ENCODE data around the gene OR5AP2.
"Not testable (repeated sequence)": the region's sequence is repeated elsewhere in the genome, so short reads cannot be mapped to it uniquely, and the experiment has no call there.

Gene OR5AP2

DNA sequence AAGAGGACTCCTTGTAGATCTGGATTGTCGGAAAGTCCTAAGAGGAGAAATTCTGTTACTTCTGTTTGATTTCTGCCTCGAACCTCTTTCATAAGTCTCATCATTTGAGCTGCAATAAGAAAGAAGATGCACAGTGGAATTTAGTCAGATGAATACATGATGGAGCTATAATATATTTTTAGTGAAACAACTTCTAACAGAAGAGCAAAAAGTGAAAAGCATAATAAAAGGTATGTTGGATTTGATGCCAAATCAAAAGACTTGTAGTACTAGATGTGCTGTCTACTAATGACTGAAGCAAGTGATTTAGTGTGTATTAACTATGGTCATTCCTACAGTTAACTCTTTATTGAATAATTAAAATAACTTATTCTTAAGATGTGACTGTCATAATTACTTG is at the start of gene OR5AP2:
Gene OR5AP2 (minus strand): TSS at position 101 of the 400 bp plus-strand sequence. CDS start 0 bp downstream, at position 101.
- no peak for DNase-seq

DNA sequence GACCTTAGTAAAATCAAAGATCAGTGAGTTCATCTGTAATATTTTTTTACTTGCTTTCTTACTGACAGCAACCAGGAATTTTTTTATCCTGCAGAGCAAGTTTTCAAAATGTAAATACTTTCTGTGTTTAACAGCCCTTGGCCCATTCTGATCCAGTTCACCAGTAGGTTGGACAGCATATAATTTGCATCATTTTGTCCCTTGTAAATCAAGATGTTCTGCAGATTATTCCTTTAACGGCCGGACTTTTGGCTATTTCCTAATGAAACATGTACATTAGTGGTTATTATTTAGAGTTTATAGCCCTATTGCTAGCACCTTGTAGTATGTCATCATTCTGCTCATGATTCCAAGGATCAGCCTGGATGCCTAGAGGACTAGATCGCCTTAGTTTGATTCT is 48.9 kb upstream of the OR5AP2 start:
- DNase-seq, result not testable (repeated sequence)

DNA sequence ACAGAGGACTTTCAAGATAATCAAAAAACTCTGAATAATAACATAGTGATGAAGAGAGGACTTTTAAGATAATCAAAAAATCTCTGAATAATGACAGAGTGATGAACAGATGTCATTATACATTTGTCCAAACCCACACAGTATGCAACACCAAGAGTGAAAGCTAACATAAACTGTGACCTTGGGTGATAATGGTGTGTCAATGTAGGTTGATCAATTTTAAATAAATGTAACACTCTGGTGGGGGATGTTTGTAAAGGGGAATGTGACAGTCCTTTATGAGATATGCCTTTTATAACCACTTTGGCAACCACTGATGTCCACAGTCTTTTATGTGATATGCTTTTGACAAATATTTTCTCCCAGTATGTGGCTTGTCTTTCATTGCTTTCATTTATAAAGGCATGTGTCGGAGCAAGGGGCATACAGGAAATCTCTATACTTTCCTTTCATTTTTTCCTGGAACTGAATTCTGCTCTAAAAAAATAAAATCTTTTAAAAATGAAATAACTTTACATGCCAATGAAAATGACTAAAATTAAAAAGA is 46.4 kb upstream of the OR5AP2 start:
- no peak for DNase-seq

DNA sequence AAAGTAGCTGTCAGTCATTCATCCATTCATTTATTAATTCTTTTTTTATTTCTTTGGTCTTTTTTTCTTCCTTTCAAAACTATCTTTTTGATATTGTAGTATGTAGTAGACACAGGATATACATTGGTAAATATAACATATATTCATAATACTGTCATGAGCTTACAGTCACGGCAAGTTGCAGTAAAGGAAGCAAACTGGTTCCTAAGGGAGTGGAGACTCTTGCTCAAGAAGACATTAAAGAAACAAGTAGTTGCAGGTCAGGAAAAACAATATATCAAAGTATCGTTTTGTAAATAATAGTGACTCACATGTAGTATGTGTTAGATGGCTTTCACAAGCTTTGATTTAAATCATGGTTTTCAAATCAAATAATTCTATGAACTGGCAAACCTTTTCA is 28.7 kb upstream of the OR5AP2 start:
- DNase-seq, result no peak

DNA sequence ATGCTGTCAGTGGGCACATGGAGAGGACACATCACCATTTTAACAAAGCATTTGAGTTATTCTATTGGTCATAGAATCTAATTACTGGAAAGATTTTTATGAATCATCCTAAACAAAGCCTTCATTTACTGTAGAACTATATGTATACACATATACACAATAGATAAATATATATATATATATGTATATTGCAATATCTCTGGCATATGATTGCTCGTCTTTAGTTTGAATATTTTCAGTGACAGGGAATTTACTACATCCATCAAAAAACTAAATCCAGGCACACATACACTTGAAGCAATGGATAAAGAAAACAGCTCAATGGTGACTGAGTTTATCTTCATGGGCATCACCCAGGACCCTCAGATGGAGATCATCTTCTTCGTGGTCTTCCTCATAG is 21.1 kb upstream of the OR5AP2 start, which contains the start of gene OR5AR1:
Gene OR5AR1 (plus strand): TSS at position 301 of the 400 bp plus-strand sequence. CDS start 0 bp downstream, at position 301.
- DNase-seq, result no peak

DNA sequence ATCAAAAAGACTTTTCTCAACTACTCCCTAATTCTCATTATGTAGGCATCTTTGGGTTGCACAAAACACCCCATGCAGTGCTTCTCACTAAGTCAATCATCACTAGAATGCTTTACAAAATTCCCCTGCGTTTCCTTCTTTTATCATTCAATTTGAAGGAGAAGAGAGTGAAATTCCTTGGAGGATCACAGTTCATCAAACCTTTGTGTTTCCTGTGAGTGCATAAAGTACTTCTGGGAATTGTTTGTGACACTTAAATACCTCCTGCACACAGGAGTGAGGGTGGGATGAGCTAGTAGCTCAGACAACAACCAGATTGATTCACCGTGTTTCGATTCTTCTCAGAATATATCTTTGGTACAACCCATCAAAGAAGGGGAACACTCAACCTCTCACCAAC is 17.5 kb upstream of the OR5AP2 start:
- no peak for DNase-seq

DNA sequence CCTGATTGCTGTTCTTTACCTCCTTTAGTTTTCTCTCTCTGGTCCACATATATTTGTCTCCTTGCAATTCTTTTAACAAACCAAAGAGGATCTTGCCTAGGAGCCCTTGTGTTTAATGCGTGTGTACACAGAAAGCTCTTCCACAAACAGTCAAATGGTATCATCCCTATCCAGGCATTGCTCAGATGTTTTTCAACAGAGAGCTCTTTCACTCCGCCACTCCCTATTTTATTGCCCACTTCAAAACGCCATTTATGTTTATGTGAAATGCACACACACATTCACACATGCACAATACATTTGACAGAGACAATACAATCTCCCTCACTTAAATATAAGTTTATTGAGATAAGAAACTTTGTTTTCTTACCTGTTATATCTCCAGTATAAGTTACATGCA is 4.7 kb downstream of the OR5AP2 start:
- no peak for DNase-seq

DNA sequence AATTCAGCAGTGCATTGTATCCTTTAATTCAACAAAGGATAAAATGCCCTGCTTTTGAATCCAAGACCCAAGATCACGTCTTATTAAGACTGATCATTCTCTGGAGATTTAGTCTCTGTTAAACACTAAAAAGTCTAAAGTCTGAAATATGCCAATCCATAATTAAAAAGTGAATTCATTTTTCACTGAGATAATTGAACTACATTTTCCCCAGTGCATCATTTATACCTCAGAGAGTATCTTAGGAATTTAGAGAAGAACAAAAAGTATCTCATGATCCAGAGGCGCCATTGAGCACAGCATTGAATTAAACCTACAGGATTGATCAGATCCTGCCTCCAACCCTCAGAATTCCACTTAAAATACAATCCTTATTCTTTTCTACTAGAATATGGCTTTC is 5.4 kb downstream of the OR5AP2 start:
- no peak for DNase-seq

DNA sequence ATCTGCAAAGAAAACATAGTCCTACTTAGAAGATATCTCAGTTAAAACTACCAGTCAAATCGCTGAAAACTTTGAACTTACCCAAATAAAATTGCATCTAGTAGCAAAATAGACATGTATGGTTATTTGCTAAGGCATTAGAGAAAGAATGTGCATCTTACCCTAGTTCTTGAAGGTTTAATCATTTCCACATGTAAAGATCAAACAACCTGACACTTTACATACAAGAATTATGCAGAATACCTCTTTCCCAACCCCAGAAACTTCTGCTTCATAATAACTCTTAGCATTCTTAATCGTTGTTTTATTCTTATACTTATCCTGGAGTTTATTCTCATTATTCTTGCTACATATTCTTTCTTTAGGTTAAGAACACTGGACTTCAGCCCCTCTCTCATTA is 9.9 kb downstream of the OR5AP2 start:
- DNase-seq, result no peak

DNA sequence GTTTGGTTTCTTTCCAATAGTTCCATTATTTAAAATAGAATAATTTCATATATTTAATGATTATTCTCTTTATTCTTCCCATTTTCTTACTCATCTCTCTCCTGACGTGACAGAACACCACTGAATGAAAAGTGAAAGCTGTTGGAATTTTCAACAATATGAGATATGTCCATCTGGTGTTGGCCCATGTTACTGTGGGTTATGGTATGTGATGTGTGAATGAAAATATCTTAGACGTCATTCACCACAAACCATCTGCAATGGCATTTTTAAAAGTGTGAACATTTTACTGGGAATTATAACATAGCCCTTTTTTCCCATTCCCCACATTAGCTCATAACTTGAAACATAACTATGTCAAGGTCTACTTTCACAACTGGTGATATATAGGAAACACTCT is 16.3 kb downstream of the OR5AP2 start:
- DNase-seq, result no peak

DNA sequence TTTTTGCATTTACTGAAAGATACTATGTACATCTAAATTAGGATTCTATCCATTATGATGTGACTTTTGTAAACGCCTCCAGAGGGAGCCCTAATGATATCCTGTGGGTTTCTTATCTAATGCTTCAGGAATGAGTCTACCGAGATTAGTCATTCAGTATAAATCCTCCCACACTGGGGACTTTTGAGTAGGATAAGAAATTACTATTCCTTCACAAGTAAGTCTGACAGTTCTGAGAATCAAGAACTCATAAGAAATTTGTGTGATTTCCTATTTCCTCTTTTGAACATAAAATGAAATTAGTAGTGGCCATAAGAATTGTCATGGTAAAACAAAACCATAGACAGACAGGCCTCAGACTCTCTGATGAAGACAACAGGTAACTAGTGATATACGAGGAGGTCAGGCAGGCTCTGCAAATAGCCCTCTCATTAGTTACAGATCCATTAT is 17.6 kb downstream of the OR5AP2 start:
- no peak for DNase-seq

DNA sequence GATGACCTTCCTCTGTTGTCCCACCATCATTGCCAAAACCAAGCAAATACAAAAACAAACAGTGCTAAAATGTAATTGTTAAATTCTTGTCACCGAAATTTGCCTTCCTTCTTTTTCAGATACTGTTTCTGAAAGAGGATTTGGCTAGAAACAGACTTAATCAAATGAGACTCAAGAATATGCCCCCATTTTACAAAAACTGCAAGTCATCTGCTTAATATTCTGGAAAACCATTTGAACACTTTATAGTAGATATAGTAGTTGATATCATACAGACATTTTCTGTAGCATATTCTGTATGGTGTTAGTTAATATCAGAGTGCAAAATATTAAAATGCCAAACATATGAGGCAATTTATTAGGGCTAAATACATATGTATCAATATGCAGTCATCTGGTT is 31.1 kb downstream of the OR5AP2 start:
- no peak for DNase-seq

DNA sequence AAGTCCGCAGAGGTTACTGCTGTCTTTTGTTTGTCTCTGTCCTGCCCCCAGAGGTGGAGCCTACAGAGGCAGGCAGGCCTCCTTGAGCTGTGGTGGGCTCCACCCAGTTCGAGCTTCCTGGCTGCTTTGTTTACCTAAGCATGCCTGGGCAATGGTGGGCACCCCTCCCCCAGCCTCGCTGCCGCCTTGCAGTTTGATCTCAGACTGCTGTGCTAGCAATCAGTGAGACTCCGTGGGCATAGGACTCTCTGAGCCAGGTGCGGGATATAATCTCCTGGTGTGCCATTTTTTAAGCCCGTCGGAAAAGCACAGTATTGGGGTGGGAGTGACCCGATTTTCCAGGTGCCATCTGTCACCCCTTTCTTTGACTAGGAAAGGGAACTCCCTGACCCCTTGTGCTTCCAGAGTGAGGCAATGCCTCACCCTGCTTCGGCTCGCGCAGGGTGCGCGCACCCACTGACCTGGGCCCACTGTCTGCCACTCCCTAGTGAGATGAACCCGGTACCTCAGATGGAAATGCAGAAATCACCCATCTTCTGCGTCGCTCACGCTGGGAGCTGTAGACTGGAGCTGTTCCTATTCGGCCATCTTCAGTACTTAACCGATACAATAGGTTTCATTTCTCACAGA is 50.0 kb downstream of the OR5AP2 start:
- DNase-seq, result not testable (repeated sequence)
